HG03439 (cell line): ENCODE data around the gene PIGK.
"Not testable (repeated sequence)": the region's sequence is repeated elsewhere in the genome, so short reads cannot be mapped to it uniquely, and the experiment has no call there.

ENCODE experiments used
- ATAC-seq: cut with Tn5 transposase; IDR thresholded peaks from one replicate; pipeline ENCODE4 v1.9.1; 2021; ENCODE audit warnings: mild to moderate bottlenecking, moderate library complexity; ENCODE audit not compliant: unreplicated experiment

The PIGK gene

DNA sequence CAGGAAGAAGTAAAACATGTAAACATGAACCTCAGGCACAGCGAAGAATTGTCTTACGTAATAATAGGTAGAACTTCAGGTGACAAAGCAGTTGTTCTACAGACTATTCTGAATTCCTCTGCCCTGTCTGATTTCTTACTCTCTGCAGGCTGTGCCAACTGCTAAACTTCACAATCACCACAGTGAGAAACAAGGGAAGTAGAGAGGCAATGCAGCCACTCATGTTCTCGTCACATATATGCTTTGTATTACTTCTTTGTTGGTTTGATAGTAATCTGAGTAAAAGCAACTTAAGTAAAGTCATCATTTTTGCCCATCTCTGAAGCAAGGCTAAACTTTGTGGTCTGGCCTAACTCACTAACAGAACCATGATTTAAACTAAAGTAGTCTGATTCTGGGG, 21.9 kb downstream of the PIGK start:
- no peak for ATAC-seq

DNA sequence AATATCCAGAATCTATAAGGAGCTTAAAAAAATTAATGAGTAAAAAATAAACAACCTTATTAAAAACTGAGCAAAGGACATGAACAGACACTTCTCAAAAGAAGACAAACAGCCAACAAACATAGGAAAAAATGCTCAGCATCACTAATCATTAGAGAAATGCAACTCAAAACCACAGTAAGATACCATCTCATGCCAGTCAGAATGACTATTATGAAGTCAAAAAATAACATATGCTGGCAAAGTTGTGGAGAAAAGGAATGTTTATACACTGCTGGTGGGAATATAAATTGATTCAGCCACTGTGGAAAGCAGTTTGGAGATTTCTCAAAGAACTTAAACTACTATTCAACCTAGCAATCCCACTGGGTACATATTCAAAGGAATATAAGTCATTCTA, 25.3 kb downstream of the PIGK start:
- no peak for ATAC-seq

DNA sequence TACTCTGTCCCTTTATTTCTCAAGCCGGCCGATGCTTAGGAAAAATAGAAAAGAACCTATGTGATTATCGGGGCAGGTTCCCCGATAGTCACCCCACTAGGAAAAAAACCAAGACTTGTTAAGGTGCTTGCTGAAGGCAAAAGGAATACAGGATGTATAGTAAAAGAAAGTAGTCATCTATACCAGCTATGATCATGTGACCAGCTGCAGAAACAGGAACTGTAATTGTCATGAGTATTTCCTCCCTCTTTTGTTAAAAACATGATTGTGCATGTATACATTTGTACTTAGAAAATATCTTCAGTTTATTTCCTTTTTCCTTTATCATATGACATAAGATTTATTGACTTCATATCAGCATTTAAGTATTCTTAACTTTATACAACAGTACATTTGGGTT, 30.5 kb downstream of the PIGK start:
- no peak for ATAC-seq

DNA sequence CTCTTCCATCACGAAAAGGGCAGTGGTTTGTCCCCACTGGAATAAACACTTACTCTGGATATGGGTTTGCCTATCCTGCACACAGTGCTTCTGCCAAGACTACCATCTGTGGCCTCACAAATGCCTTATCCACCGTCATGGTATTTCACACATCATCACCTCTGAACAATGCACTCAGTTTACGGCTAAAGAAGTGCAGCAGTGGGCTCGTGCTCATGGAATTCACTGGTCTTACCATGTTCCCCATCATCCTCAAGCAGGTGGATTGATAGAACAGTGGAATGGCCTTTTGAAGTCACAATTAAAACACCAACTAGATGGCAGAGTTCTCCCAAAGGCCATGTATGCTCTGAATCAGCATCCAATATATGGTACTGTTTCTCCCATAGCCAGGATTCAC, 32.3 kb downstream of the PIGK start:
- not testable (repeated sequence) for ATAC-seq

DNA sequence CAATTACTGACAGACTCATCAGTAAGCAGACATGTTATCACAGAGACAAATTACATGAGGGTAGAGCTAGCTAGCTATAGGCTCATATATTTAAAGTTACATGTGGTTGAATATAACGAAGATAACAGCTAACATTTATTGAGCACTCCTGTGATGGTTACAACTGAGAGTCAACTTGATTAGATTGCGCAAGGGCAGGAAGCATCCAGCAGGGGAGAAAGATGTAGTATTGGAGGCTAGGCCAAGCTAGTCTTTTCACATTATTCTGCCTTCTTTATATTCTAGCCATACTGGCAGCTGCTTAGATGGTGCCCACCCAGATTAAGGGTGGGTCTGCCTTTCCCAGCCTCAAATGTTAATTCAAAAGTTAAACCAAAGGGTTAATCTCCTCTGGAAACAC, 37.1 kb downstream of the PIGK start:
- no peak for ATAC-seq

DNA sequence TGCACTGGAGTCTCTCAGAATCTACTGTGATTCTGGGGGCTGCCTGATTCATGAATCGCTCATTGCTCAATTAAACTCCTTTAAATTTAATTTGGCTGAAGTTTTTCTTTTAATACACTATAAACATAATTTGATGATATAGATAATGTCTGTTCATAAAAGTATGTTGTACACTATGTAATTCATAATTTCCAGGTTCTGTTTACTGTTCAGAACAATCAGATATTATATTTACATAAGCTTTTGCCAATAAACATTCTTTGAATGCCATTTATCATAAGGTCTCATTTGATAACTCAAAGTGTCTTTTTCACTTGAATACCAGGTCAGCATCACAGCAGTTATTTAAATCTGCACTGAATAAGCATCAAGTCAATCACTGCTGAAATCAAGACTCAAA, 39.6 kb downstream of the PIGK start:
- ATAC-seq = no peak

DNA sequence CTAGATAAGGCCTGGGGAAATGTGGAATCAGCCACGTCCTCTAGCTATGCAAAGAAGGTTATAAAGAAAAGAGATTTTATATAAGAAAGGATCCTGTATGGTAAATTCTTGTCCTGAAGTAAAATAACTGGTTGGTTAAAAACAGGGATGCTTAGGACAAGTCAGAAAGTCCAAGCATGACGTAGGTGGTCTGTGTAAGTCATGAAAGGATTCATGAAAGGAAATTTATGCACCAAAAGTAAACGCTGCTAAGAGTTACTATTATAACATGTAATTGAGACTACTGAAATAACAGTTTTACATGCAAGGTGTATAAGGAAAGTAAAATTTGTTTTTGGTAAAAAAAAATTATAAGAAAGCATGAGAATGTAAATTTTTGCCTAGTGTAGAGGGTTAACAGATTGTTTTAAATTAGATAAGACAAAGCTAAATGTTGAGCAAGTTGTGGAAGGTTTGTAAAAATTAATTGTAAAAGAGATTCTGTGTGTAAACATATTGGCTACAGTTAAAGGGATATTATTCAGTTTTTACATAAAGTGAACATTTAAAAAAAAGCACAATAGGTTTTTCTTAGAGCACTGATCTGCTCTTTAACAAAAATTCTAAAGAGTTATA, 43.9 kb downstream of the PIGK start:
- ATAC-seq = no peak

DNA sequence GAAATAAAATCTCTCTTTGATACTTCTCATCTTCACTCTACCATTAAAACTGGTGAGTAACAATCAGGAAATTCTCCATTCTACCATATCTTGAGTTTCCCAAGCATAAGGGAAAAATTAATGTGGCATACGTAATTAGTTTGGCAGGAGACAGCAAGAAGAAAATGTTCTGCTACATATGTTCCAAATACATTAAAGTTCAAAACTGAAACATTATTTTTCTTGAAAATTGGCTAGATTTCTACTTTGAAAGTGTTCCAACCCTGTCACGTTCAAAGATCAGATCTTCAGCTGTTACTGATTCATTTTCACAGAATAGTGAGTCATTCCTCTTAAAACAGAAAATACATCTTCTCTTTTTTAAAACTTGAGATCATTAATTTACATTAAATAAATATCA, 48.5 kb downstream of the PIGK start:
- ATAC-seq = no peak

DNA sequence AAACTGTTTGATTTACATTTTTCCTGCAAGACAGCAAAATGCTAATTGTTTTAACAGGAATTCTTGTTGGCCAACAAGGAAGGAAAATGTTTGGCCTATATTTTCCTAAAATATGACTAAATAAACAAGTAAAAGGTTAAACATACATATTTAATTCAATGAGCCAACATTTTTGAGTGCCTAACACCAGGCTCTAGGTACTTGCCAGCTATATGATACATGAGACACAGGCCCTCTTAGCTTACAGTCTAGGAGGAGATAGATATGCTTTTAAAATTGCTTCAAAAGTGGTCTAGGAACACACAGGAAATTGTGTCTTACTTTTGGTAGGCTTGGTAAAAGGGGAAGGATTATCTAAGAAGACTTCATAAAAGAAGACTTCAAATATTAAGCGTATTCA, 50.9 kb downstream of the PIGK start:
- no peak for ATAC-seq

DNA sequence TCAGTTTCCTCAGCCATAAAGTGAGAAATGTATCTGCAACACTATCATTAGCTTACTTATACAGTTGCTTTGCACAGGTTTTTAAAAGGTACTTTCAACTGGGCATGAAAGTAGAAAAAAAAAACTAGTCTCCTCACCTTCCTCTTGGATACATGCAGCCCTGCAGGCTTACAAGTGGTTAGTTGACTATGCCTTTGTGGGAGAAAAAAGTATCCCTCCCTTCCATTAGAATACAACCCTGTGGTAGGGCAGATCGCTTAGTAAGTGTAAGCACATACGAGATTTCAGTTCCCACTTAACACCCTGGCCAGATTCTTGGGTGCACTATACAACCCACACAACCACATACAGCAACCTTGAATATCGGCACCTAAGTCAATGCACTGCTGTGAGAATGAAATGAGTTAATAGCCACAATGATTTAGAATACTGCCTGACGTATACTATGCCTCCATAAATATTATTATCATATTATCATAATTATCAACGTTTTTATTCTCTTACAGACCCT, 54.7 kb downstream of the PIGK start:
- ATAC-seq = no peak

DNA sequence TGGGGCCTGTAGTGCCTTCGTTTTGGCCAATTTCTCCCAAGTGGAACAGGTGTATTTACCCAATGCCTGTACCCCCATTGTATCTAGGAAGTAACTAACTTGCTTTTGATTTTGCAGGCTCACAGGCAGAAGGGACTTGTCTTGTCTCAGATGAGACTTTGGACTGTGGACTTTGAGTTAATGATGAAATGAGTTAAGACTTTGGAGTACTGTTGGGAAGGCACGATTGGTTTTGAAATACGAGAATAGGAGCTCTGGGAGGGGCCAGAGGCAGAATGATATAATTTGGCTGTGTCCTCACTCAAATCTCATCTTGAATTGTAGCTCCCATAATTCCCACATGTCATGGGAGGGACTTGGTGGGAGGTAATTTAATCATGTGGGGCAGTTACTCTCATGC, 59.5 kb downstream of the PIGK start:
- not testable (repeated sequence) for ATAC-seq

DNA sequence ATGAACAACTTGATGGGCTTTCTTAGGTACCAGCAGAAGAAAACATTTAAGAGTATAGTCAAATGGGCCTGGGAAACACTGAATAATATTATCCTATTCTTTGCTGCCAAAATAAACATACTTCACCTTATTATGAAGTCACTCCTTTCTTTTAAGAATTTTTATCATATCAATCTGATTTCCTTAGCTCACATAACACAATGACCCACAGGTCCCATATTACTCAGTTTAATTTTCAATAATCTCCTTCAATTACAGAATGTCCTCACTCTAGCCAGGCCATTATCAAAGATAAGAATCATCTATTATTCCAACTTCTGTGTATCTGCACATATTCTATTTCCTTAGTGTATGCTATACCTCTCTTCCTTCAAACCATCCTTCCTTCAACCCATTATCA, 63.0 kb downstream of the PIGK start:
- no peak for ATAC-seq

DNA sequence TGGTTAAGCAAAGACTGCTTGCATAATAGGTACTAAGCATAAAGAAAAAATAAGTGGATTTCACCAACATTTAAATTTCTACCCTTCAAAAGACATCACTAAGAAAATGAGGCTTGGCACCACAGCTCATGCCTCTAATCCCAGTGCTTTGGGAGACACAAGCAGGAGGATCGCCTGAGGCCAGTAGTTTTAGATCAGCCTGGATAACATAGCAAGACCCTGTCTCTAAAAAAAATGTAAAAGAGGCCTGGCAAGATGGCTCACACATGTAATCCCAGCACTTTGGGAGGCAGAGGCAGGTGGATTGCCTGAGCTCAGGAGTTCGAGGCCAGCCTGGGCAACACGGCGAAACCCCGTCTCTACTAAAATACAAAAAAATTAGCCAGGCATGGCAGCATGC, 73.0 kb downstream of the PIGK start:
- ATAC-seq = no peak

DNA sequence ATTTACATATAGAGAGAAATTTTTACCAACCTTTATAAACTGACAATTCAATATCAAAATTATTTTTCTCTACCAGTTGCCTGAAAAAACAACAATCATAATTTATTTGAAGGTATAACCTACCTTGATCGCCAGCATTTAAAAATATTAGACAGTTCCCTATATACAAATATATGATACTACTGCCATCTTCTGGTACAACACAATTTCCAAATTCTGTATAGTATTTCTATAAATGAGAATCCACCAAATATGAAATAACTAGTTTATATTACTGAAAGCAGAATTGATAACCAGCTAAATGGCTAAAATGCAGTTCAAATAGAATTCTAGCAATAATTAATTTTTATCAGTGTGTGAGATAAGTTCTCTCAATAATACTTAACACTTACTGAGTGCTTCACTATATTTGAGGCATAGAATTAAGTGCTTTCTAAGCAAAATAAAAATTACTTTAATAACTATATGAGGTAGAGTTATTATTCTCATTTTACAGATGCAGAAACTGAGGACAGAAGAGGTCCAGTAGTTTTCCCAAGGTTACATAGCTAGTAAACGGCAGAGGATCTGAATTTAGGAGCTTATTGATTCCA, 75.6 kb downstream of the PIGK start:
- no peak for ATAC-seq

DNA sequence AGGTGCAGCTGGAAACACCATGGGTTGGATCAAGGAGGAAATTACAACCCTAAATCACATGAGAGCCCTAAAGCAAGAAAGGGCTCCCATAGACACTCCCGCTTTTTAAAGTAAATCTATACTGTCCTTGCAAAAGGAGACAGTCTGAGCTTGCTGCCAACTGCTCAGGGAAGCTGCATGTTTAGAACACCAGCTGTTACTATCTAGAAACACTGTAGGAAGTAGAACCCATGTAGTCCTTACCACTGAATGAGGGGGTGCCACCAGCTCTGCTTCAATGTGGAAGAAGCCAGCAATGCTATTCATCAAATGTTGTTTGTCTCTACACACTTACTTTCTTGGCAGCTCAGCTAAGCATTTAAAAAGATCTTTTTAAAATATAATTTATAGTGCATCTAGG, 79.8 kb downstream of the PIGK start:
- no peak for ATAC-seq

DNA sequence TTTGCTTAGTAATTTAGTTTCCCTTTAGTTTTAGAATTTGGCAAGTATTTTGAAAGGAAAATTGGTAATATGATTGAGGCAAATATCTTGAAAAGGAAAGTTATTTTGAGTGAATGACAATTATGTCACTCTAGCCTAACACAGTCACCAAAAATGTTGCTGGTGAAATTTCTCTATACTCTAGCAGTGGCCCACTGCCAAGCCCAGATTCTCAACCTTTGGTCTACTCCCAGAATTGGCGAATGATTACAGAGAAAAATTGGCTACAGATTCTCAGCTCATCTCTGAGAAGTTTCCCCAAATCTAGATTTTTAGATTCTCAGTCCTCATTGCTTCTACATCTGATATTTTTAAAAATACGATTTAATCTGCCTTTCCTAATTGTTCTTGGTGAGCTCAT, 84.9 kb downstream of the PIGK start:
- no peak for ATAC-seq

DNA sequence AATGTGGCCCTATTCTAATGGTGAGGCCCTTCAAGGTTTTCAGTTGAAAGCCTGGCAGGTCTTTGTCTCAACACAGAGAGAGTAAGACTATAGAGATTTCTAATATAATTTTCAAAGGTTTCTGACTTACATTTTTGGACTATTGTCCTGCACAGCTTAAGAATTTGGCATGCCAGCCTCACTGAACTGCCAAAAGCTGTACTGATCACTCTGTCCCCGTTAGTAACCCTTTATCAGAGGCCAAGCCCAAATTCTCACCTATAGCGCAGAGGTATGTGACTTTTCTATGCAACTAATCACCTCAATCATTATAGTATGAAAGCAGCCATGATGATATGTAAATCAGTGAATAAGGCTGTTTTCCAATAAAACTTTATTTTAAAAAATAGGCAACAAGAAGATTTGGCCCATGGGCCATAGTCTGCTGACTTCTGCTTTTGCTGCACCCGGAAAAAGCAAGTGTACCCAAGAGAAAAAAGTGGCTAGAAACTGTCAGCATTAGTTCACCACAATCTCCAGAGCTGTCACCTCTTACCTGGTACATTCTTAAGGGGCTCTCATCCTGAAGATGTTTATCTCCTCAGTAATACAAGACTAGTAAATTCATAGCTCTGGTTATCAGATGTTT, 85.4 kb downstream of the PIGK start:
- ATAC-seq = no peak

DNA sequence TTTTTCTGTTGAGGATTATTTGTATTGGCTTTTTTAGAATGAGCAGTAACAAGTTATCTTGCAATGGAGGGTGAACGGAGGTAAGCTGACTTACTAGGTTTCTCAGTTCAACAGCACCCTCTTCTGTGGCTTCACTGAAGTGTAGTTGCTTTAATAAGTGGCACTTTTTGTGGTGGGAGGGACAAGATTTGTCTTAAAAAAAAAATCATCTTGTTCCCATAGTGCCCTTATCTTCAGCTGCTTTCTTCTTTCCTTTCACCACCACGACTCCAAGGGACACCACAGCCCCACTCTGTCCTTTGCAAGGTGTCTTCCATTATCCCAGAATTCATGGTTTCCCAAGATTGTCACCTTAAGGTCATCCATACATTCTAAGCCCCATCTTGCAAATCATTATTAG, 92.9 kb downstream of the PIGK start:
- no peak for ATAC-seq

DNA sequence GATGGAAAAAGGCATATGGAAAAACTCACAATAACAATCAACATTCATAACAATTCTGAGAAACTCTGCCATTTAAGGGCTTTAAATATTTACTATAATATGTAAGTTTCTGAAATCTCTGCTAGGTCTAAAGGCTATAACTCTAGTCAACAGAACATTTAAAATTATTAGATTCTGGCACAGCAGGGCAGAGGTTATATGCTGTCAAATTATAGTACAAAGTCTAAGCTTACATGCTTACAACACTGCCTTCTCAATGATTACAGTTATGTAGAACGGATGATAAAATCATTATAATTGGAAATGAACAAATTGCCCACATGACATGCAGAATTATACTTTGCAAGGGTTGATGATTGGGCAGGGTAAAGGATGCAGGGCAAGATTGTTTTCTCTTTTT, 97.7 kb downstream of the PIGK start:
- ATAC-seq = no peak

DNA sequence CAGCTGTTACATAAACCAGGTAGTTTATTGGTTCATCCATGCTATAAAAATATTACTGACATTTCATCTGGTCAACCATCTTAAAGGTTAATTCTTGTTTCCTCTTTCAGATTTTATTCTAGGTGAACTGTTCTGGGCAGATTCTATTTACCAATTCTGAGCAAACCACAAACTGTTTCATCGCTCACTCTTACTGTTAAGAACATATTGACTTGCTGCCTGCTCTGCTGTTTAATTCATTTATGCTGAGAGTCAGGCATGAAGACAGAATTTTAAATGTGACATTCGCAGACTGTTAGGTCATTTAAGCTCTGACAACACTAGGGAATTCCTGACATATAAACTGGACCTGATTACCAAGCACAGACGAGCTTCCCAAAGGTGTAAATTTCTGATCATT, 98.3 kb downstream of the PIGK start:
- no peak for ATAC-seq

DNA sequence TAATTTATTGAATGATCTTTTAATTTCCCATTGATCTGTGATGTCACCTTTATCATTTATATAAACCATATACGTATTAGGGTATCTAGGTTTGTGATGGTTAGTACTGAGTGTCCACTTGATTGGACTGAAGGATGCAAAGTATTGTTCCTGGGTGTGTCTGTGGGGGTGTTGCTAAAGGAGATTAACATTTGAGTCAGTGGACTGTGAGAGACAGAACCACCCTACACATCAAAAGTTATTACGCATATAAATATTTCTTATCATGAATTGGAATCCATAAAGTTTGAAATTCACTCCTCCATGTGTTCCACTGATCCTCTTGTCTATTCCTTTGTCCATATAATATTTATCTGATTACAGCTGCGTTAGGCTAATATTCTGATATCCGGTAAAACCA, 100.5 kb downstream of the PIGK start:
- ATAC-seq = no peak

DNA sequence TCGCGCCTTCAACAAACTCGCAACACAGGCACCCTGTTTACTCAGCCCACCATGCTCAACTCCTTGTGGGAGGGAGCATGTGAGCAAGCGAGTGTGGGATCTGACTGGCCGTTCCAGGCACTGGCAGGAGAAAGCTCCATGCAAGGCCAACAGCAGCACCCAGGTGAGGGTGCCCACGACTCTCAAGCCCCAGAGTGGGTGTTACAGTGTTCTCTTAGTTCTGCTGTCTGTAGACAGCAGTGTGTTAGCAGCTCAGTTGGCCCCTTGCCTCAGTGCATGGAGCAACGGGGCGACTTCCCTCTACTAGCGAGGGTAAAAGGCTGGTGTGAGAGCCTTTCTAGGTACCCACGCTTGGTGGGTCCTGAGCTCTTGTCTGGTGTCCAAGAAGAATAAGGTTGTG, 114.6 kb downstream of the PIGK start:
- ATAC-seq = no peak

DNA sequence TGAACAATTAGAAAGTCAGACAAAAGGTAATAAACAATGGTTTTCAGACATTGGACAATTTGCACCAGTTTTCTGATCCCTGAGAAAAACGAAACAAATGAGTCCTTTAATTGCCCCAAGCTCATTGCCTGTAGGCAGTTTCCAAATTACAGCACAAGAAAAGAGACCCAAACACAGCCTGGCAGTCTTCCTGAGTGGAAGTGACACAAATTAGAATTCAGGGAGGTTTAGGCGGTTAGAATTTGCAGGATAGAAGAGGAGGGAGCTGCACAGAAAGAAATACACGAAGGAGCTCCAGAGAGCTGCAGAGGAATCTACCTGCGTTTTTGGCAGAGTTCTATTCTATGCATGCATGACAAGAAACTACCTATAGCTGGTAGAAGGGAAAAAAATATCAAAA, 115.7 kb downstream of the PIGK start:
- ATAC-seq = no peak
